Skeletal muscle cell (primary cell): ENCODE data around the gene DPM1.

Experiments
- DNase-seq: peaks from one replicate; pipeline ENCODE4 v3.0.0-alpha.2; 2010; ENCODE audit warnings: low read depth
- H3K4me3 ChIP-seq: 2 replicates; pipeline ENCODE4 v1.5.1; 2011; ENCODE audit warnings: low read depth, mild to moderate bottlenecking, control low read depth, low read length, moderate library complexity

DPM1 gene

GRCh38 chr20:50911030-50911429, 47.3 kb downstream of the DPM1 start:
- no peak for DNase-seq
- no peak overlapping the region for H3K4me3 ChIP-seq

- no peak overlapping the region for H3K4me3 ChIP-seq
- no peak for DNase-seq
Measured at GRCh38 chr20:50909413-50909812, 48.9 kb downstream of the DPM1 start.

GRCh38 chr20:50904067-50904570, 54.2 kb downstream of the DPM1 start:
- DNase-seq: no peak
- no peak overlapping the region for H3K4me3 ChIP-seq

GRCh38 chr20:50903353-50904051, 54.8 kb downstream of the DPM1 start:
- H3K4me3 ChIP-seq: no peak overlapping the region
- no peak for DNase-seq

- no peak for DNase-seq
Measured at GRCh38 chr20:50901301-50901700, 57.0 kb downstream of the DPM1 start.

DNA sequence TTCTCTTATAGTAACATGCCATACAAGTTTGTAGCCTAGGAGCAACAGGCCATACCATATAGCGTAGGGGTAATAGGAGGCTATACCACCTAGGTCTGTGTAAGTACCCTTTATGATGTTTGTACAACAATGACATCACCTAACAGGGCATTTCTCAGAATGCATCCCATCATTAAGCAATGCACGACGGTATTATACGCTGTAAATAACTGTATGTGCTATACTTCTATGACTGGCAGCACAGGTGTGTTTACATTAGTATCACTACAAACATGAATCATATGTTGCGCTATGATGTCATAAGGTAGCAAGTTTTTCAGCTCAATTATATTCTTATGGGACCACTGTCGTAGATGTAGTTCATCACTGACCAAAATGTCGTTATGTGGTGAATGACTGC, 58.1 kb downstream of the DPM1 start:
- DNase-seq: no peak
- H3K4me3 ChIP-seq: no peak overlapping the region

More at GRCh38 chr20:50901301-50901700, 57.0 kb downstream of the DPM1 start:
- no peak overlapping the region for H3K4me3 ChIP-seq

GRCh38 chr20:50898475-50898874, 59.9 kb downstream of the DPM1 start:
- DNase-seq: no peak
- no peak overlapping the region for H3K4me3 ChIP-seq

DNA sequence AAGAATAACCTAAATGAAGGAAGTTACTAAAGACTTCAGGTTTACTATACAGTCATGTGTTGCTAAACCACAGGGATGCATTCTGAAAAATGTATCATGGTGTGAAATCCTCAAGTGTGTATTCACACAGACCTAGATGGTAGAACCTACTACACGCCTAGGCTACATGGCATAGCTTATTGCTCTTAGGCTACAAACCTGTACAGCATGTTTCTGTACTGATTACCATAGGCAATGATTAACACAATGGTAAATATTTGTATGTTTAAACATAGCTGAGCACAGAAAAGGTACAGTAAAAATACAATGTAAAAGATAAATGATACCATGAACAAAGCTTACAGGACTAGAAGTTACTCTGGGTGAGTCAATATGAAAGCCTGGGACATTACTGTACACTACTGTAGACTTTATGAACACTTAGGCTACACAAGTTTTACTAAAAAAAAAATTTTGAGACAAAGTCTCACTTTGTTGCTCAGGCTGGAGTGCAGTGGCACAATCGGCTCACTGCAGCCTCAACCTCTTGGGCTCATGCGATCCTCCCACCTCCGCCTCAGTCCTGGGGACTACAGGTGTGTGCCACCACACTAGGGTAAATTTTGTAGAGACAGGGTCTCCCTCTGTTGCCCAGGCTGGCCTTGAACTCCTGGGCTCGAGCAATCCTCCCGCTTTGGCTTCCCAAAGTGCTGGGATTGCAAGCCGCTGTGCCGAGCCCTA, 63.1 kb downstream of the DPM1 start:
- H3K4me3 ChIP-seq: no peak overlapping the region
- DNase-seq: no peak

DNA sequence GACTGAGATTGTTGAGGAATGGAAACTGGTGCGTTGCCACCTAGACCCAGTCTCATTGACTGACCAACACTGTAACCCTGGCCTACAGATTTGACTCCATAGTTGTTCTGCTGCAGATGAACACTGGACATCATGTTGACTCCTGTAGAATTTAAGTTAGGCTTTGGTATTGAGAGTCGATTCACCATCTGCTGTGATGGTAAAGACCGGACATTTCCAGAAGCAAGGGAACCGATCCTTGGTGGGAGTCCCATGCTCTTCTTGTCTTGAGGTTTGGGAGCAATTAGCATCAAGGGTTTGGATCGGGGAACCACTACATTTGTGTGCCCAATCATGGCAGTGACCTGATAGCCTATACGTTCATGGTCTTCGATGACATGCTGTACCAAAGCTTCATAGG, 64.7 kb downstream of the DPM1 start:
- no peak for DNase-seq

DNA sequence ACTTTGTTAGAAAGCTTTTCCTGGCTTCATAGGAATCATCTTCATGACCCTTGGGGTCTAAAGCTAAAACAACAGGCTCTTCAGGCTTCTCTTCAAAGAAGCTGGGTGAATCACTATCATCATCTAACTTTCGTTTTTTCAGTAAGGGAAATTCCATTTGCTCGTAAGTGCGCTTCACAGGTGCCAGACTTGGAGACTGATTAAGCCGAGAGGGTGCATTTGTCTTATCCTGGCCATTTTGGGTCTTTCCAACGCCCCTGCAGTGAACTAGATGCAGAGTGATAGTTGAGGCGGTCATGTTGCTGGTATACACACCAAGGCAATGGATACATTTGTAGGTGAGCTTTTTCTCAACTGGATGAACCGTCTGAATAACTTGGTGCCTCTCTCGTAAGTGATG, 65.9 kb downstream of the DPM1 start:
- H3K4me3 ChIP-seq: no peak overlapping the region
- no peak for DNase-seq

More for the DNA sequence above, 64.7 kb downstream of the DPM1 start:
- H3K4me3 ChIP-seq: no peak overlapping the region

DNA sequence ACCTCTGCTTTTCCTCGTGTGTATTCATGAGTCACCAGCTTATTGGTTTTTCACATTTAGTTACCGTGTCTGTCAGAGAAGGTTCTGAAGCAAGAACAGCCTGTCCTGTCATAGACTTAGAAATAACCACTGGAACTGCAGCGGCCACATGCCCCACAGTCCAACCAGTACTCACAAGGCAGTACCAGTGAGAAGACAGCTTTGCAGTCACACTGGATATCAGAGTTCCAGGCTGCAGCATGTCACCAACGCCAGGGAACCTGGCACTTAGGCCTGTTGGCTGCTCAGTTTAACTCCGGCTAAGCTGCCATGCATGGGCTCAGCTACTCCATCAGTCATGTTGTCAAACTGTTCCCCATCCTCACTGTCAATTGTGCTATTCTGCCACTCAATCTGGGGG, 67.2 kb downstream of the DPM1 start:
- DNase-seq: no peak
- no peak overlapping the region for H3K4me3 ChIP-seq

DNA sequence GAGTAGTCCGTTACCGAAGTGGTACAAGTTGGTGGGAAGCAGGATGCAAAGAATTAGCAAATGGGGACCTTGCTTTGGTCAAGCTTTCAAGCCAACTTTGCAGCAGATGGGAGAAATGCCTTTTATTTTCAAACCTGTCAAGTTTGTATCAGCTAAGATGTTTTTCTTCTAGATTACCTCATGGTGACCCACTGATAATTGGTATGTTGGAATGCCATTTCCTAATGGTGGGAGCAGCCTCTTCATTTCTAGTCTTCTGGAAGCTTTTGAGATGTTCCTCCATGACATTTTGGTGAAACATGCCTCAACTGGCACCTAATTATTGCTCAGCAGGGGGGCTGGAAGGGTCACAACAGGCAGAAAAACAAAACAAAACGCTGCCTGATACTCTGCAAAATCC, 70.8 kb downstream of the DPM1 start:
- H3K4me3 ChIP-seq: no peak overlapping the region
- DNase-seq: no peak

- no peak overlapping the region for H3K4me3 ChIP-seq
- DNase-seq: no peak
Measured at GRCh38 chr20:50886184-50886790, 72.0 kb downstream of the DPM1 start.

- no peak overlapping the region for H3K4me3 ChIP-seq
Measured at GRCh38 chr20:50885781-50886180, 72.6 kb downstream of the DPM1 start.

DNA sequence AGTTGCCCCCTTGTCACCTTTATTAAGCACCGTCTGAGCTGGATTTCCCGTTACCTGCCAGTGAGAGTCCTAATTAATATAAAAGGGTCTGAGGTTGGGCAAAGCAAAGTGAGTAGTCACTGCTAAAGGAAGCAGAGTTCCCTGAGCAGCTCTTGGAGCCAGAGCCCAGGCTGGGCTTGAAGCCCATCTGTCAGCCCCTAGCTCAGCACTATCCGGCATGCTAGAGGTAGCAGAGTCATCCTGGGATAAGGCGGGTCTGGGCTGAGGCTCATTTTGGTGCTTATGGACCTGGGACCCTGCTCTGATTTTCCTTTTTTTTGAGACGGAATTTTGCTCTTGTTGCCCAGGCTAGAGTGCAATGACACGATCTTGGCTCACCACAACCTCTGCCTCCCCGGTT, 73.3 kb downstream of the DPM1 start:
- DNase-seq: no peak

More at GRCh38 chr20:50885781-50886180, 72.6 kb downstream of the DPM1 start:
- DNase-seq: no peak

More for the DNA sequence above, 73.3 kb downstream of the DPM1 start:
- no peak overlapping the region for H3K4me3 ChIP-seq
